Glutamatergic neuron (in vitro differentiated cells): ENCODE results near the gene ZP4. TPM values are rescaled to one million over a fixed set of nuclear protein-coding genes. Genes with fewer than 3 reads are reported as not detected.

Experiments used
- DNase-seq: peaks from one replicate; pipeline ENCODE4 v3.0.0; 2022
- H3K27ac Mint-ChIP-seq: one replicate; pipeline ENCODE4 v1.8.0; 2020; ENCODE audit warnings: mild to moderate bottlenecking, mixed read lengths, inconsistent platforms; ENCODE audit not compliant: unreplicated experiment
- H3K27me3 Mint-ChIP-seq: one replicate; pipeline ENCODE4 v1.8.0; 2020; ENCODE audit warnings: mild to moderate bottlenecking, moderate library complexity, mixed read lengths, inconsistent platforms; ENCODE audit not compliant: unreplicated experiment
- H3K36me3 Mint-ChIP-seq: one replicate; pipeline ENCODE4 v1.8.0; 2020; ENCODE audit warnings: mild to moderate bottlenecking, mixed read lengths, inconsistent platforms; ENCODE audit not compliant: unreplicated experiment
- H3K4me1 Mint-ChIP-seq: one replicate; pipeline ENCODE4 v1.8.0; 2020; ENCODE audit warnings: mild to moderate bottlenecking, low read depth, mixed read lengths, inconsistent platforms; ENCODE audit not compliant: unreplicated experiment
- H3K4me3 Mint-ChIP-seq: one replicate; pipeline ENCODE4 v1.8.0; 2020; ENCODE audit warnings: mild to moderate bottlenecking, mixed read lengths, inconsistent platforms; ENCODE audit not compliant: unreplicated experiment
- H3K9me3 Mint-ChIP-seq: one replicate; pipeline ENCODE4 v1.8.0; 2020; ENCODE audit warnings: mild to moderate bottlenecking, moderate library complexity, mixed read lengths, inconsistent platforms; ENCODE audit not compliant: unreplicated experiment
- CTCF ChIP-seq: fragments of 200-600 bp; sonication (generic); IDR thresholded peaks from one replicate; pipeline ENCODE4 v1.5.0; 2021; ENCODE audit not compliant: partially characterized antibody, unreplicated experiment
- long read RNA-seq: library from polyadenylated mRNA; unstranded; transcript quantifications from one replicate; pipeline ENCODE4 v2.0.0, GENCODE V29; 2020; ENCODE audit not compliant: unreplicated experiment
- total RNA-seq: library from RNA; stranded (reverse); fragmentation: NEBNext Ultra II Directional; extraction: Animal tissue kit (Norgen Biotek cat#: 25700); gene quantifications from one replicate; pipeline ENCODE4 v1.2.1, GENCODE V29; 2021; ENCODE audit not compliant: unreplicated experiment

The ZP4 gene, protein sequence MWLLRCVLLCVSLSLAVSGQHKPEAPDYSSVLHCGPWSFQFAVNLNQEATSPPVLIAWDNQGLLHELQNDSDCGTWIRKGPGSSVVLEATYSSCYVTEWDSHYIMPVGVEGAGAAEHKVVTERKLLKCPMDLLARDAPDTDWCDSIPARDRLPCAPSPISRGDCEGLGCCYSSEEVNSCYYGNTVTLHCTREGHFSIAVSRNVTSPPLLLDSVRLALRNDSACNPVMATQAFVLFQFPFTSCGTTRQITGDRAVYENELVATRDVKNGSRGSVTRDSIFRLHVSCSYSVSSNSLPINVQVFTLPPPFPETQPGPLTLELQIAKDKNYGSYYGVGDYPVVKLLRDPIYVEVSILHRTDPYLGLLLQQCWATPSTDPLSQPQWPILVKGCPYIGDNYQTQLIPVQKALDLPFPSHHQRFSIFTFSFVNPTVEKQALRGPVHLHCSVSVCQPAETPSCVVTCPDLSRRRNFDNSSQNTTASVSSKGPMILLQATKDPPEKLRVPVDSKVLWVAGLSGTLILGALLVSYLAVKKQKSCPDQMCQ
- not detected for total RNA-seq
- long read RNA-seq, result 0 reads

- TF ChIP-seq CTCF, result no peak
- H3K9me3 Mint-ChIP-seq, result no peaks in the 10 kb centered on the region
- H3K27ac Mint-ChIP-seq, result no peak within 1 kb of the TSS
These were observed at the start of gene ZP4 for GRCh38 chr1:237890822-237891221. TSS of gene ZP4 (minus strand) at chr1:237890922. CDS start at chr1:237890635, 287 bp downstream.

GRCh38 chr1:237938553-237938952 is 47.8 kb upstream of the ZP4 start:
- Mint-ChIP-seq H3K9me3 (no peaks in the 10 kb centered on the region), H3K4me3 (no peak overlapping the region), H3K36me3 (no peaks in the 10 kb centered on the region), H3K27ac (no peak overlapping the region), H3K27me3 (no peaks in the 10 kb centered on the region), H3K4me1 (no peaks in the 10 kb centered on the region)
- DNase-seq, result no peak
- TF ChIP-seq CTCF, result no peak

More at GRCh38 chr1:237890822-237891221, at the start of gene ZP4:
- H3K4me3 Mint-ChIP-seq, result no peak within 1 kb of the TSS
- no peaks in the 10 kb centered on the region for H3K36me3 Mint-ChIP-seq
- no peak for DNase-seq
- H3K4me1 Mint-ChIP-seq, result no peaks in the 10 kb centered on the region
- H3K27me3 Mint-ChIP-seq, result no peaks in the 10 kb centered on the region

DNA sequence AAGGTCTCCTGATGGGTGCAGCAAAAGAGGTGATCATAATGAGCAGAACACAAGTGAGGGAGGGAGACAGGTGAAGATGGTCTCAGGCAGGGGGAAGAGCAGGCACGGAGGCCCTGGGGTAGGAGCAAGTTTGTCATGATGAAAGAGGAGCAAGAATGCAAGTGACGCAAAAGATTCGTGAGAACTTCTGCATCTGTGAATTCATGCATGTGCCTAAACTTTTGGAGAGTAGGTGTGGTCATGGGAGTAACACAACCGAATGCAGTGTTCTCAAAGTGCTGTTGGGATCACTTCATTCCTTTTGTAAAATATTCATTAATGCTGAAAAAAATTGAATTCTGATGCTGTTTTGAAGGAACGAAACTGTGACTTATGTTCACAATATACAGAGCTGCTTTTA is 47.3 kb upstream of the ZP4 start:
- Mint-ChIP-seq H3K4me3 (no peak overlapping the region), H3K27me3 (no peaks in the 10 kb centered on the region), H3K27ac (no peak overlapping the region), H3K36me3 (no peaks in the 10 kb centered on the region), H3K4me1 (no peaks in the 10 kb centered on the region), H3K9me3 (no peaks in the 10 kb centered on the region)
- TF ChIP-seq CTCF, result no peak
- DNase-seq, result no peak

DNA sequence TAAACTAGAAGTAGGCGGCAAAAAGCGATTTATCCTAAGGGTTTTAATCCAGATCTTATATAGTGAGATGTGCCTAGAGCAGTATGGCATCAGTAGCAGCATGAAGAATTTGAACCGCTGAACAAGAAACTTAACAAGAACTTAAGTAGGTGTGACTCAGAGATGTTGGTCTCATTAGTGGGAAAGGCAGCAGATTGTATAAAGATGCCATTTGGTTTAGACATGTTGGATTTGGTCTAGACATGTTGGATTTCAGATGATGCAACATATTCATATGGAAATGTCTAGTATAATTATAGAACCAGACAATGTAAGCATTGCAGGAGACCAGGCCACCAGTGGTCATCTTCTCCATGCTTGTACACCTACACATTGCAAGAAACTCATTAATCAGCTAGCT is 42.1 kb upstream of the ZP4 start:
- no peak overlapping the region for H3K4me3 Mint-ChIP-seq
- H3K9me3 Mint-ChIP-seq, result no peaks in the 10 kb centered on the region
- no peak for DNase-seq
- H3K27ac Mint-ChIP-seq, result no peak overlapping the region
- H3K36me3 Mint-ChIP-seq, result no peaks in the 10 kb centered on the region
- no peaks in the 10 kb centered on the region for H3K27me3 Mint-ChIP-seq
- TF ChIP-seq CTCF, result no peak
- H3K4me1 Mint-ChIP-seq, result no peaks in the 10 kb centered on the region

GRCh38 chr1:237931581-237931980 is 40.9 kb upstream of the ZP4 start:
- no peak for DNase-seq

More at GRCh38 chr1:237931581-237931980, 40.9 kb upstream of the ZP4 start:
- Mint-ChIP-seq H3K27ac (no peak overlapping the region), H3K4me3 (no peak overlapping the region), H3K36me3 (no peaks in the 10 kb centered on the region), H3K27me3 (no peaks in the 10 kb centered on the region), H3K4me1 (no peaks in the 10 kb centered on the region), H3K9me3 (no peaks in the 10 kb centered on the region)
- no peak for TF ChIP-seq CTCF
